IPS DF 19.7 (cell line): Measurements from ENCODE around the gene ACAP2.
"Not testable (repeated sequence)": the region's sequence is repeated elsewhere in the genome, so short reads cannot be mapped to it uniquely, and the experiment has no call there.

Experiments
- DNase-seq: peaks from one replicate; pipeline ENCODE4 v3.0.0-alpha.2; 2013; ENCODE audit warnings: low read depth, low spot score

Gene ACAP2, protein sequence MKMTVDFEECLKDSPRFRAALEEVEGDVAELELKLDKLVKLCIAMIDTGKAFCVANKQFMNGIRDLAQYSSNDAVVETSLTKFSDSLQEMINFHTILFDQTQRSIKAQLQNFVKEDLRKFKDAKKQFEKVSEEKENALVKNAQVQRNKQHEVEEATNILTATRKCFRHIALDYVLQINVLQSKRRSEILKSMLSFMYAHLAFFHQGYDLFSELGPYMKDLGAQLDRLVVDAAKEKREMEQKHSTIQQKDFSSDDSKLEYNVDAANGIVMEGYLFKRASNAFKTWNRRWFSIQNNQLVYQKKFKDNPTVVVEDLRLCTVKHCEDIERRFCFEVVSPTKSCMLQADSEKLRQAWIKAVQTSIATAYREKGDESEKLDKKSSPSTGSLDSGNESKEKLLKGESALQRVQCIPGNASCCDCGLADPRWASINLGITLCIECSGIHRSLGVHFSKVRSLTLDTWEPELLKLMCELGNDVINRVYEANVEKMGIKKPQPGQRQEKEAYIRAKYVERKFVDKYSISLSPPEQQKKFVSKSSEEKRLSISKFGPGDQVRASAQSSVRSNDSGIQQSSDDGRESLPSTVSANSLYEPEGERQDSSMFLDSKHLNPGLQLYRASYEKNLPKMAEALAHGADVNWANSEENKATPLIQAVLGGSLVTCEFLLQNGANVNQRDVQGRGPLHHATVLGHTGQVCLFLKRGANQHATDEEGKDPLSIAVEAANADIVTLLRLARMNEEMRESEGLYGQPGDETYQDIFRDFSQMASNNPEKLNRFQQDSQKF

GRCh38 chr3:195442573-195443390, at the start of gene ACAP2:
TSS of gene ACAP2 (minus strand) at chr3:195443020. CDS start at chr3:195442847, 173 bp downstream.
- DNase-seq = peak; percentile 87

DNA sequence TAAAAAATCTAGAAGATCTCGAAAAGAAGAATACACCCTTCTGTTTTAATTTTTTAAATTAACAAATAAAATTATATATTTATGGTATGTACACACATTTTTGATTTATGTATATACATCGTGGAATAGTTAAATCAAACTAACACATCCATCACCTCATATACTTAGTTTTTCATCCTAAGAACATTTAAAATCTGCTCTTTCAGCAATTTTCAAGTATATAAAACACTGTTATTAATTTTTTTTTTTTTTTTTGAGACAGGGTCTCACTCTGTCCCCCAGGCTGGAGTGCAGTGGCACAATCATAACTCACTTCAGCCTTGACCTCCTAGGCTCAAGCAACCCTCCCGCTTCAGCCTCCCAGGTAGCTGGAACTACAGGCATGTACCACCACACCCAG, 32.8 kb upstream of the ACAP2 start:
- no peak for DNase-seq

DNA sequence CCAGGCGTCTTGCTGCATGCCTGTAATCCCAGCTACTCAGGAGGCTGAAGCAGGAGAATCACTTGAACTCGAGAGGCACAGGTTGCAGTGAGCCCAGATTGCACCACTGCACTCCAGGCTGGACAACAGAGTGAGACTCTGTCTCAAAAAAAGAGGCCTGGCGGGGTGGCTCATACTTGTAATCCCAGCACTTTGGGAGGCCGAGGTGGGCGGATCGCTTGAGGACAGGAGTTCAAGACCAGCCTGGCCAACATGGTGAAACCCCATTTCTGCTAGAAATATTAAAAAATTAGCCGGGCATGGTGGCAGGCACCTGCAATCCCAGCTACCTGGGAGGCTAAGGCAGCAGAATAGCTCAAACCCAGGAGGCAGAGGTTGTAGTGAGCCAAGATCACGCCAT, 32.3 kb upstream of the ACAP2 start:
- DNase-seq = not testable (repeated sequence)

DNA sequence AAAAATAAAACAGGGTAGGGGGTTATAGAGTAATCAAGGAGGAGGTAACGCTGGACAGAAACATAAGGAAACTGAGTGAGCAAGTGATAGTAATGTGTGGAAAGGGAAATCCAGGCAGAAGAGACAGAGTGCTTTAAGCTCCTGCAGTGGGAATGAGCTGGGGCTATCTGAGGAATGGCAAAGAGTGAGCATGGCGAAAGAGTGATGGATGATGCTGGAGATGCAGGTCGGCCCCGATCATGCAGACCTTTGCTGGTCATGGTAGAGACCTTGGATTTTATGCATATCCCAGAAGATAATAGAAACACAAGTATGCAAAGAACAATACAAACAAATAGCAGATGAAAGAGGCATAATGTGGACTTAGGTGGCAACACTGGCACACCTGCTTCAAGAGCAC, 26.0 kb upstream of the ACAP2 start:
- no peak for DNase-seq

GRCh38 chr3:195468391-195468776, 25.6 kb upstream of the ACAP2 start:
- DNase-seq = no peak

- no peak for DNase-seq
Observed at GRCh38 chr3:195467641-195468390, 25.0 kb upstream of the ACAP2 start.

- DNase-seq = no peak
Observed at GRCh38 chr3:195466251-195466650, 23.4 kb upstream of the ACAP2 start.

- not testable (repeated sequence) for DNase-seq
Observed at GRCh38 chr3:195462922-195463321, 20.1 kb upstream of the ACAP2 start.

GRCh38 chr3:195462308-195462610, 19.4 kb upstream of the ACAP2 start:
- DNase-seq = no peak

DNA sequence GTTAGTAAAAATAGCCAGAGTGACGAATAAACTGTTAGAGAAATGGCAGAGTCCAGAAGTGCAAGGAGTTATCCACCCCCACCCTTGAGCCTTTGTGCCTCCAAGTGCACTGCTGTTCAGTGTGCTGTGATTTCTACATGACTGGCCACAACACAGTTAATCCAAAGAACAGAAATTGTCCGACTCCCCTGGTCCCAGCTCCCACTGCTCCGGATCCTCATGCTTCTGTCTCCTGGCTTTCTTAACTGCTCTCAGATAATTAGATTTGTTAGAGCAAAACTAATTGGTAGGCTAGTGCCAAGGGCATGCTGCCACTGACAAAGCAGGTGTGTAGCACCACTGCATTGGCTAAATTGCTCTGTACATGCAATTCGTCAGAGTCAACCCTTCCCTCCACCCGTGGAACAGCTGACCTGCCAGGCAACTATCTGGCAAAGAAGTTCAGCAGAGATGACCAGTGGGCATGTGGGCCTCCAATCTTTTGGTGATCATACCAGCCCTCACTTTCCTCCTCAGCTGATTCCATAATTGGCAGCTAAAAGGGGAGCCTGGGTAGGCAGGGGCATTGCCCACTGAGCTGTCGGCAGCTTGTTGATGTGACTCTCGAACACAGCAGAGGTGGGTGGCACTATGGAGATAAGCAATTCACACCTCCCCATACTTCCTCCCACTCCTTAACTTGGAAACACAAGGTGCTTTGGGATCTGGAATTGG, 18.9 kb upstream of the ACAP2 start:
- no peak for DNase-seq

DNA sequence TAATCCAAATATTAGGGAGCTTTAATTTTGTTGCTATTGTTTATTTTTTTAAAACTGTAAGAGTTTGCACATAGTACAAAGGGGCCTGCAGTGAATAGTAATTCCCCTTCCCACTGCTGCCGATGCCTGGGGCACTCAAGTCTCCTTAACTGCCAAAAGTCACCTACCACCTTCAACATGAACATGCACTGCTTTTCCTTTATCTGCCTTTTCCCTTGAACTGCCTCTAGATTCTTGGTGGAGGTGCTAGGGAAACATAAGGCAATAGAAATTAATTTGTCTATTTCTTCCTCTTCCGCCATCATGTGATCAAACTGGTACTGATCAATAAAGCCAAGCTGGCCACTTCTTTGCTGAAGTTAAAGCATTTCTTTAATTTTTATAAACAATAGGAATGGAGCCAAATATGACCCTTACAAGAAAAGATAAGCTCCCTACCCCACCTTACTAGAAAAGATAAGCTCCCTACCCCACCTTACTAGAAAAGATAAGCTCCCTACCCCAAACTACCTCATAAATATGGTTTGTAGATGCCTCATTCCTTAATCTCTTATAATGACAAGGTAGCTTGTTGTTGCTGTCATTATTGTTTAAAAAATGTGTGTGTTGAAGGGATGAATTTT, 17.4 kb upstream of the ACAP2 start:
- no peak for DNase-seq

DNA sequence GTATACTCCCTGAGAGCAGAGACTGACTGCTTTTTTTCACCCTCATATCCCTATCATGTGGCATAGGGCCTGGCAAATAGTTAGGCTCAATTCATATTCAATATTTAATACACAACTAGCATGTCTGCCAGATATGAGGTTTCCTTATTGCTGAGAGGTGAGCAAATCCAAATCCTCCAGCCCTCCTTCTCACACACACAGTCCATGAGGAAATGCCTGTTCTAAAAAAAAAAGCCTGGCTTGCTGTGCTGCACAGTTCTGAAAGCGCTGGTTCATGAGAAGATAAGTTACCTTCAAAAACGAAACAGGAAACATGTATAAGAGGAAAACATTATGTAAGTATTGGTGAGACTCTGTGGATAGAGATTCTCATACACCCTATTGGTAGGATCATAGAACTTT, 15.5 kb upstream of the ACAP2 start:
- no peak for DNase-seq

DNA sequence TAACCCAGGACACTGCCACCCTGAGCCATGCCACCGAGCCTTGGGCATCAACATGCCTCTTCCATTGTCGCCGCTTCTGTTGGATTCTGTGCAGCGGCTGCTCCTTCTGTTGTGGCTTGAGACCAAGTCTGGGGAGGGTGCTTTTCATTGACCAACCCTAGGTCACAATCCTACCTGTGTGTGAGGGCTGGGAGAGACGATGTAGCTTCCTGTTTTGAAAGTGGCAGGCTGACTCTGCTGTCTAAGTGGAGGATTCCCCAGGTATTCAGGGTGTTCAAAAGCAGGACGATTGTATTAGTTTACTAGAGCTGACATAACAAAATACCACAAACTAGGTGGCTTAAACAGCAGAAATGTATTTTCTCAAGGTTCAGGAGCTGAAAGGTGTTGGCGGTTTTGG, 13.0 kb upstream of the ACAP2 start:
- no peak for DNase-seq

GRCh38 chr3:195453236-195453635, 10.4 kb upstream of the ACAP2 start:
- no peak for DNase-seq

- no peak for DNase-seq
Observed at GRCh38 chr3:195451373-195452015, 8.7 kb upstream of the ACAP2 start.

- DNase-seq = no peak
Observed at GRCh38 chr3:195450731-195451229, 8.0 kb upstream of the ACAP2 start.

DNA sequence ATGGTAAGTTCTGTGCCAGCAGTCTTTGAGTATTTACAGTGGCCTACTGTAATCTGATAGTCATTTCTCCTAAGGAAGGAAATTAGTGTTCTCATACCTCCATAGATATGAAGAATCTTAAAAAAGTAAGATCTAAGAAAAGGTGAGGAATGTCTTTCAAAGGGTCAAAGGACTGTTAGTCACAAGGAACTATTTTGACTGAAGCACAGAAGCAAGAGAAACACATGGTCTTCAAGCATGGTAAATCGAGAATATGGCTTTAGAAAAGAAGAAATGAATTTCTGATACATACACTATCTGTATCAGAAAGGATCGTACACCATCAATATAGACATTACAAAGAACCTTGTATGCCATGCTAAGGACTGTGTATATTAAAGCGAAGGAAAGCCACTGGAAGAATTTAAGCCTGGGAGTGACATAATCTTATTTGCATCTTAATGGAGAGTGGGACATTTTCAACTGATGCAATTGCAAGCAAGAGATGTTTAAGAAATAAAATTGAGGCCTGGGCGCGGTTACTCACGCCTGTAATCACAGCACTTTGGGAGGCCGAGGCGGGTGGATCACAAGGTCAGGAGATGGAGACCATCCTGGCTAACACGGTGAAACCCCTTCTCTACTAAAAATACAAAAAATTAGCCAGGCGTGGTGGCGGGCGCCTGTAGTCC, 5.5 kb upstream of the ACAP2 start:
- no peak for DNase-seq

DNA sequence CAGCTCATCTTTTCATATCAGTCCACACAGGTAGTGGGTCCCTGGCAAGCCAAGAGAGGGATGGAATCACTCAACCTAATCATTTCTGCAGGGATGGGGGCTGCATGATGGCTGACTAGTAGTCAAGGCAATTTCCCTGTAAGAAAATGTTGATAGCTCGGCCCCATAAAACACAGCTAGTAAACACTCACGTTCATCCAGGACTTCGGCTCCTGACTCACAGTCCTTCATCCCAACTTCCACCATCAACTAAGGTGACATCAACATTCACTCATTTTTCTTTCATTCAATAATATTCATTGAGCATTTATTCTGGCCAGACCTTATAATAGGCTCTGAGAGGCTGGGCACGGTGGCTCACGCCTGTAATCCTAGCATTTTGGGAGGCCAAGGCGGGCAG, 4.4 kb upstream of the ACAP2 start:
- no peak for DNase-seq

GRCh38 chr3:195446359-195446758, 3.5 kb upstream of the ACAP2 start:
- no peak for DNase-seq
